Measurements from ENCODE around the gene INS. TPM values are rescaled to one million over a fixed set of nuclear protein-coding genes. Genes with fewer than 3 reads are reported as not detected.

The INS gene
- total RNA-seq, 4 donors from 2014 or later: not detected

GRCh38 chr11:2143477-2143798, 17.6 kb downstream of the INS start:
- H3K36me3 ChIP-seq: no peaks in the 10 kb centered on the region
- intact Hi-C loops (cut with DNase I): no loop called here
- H3K4me1 ChIP-seq: peaks cover 11 to 36% (median 36%) of the 10 kb centered on the region in 4 donors
- H3K27ac ChIP-seq (replicated peaks in 1 of 4): no peak overlapping the region
- WGBS: 15% methylated on average over 12 of the region's 12 CpGs
- TF ChIP-seq POLR2AphosphoS5 (IDR thresholded peaks at IDR 0.05): no peak
- no peak for TF ChIP-seq EP300 (IDR thresholded peaks at IDR 0.05)
- TF ChIP-seq CTCF (IDR thresholded peaks at IDR 0.05): no peak
- no peak for TF ChIP-seq POLR2A (IDR thresholded peaks at IDR 0.05; ENCODE audit: low read depth)
- peaks cover 5 to 100% (median 70%) of the 10 kb centered on the region in 4 donors for H3K27me3 ChIP-seq
- no peaks in the 10 kb centered on the region for H3K9me3 ChIP-seq
- H3K4me3 ChIP-seq: no peak overlapping the region
- no peak for DNase-seq (ENCODE audit: extremely low spot score)

- no peak for DNase-seq (ENCODE audit: extremely low spot score)
- WGBS: 21% methylated on average over 6 of the region's 6 CpGs
- intact Hi-C loops (cut with DNase I): no loop called here
- no peaks in the 10 kb centered on the region for H3K9me3 ChIP-seq
- H3K4me3 ChIP-seq: no peak overlapping the region
- peaks cover 5 to 100% (median 70%) of the 10 kb centered on the region in 4 donors for H3K27me3 ChIP-seq
- H3K4me1 ChIP-seq: peaks cover 12 to 43% (median 42%) of the 10 kb centered on the region in 4 donors
- H3K36me3 ChIP-seq: no peaks in the 10 kb centered on the region
- no peak overlapping the region for H3K27ac ChIP-seq (replicated peaks in 1 of 4)
- no peak for TF ChIP-seq EP300 (IDR thresholded peaks at IDR 0.05)
- TF ChIP-seq CTCF (IDR thresholded peaks at IDR 0.05): no peak
- TF ChIP-seq POLR2AphosphoS5 (IDR thresholded peaks at IDR 0.05): no peak
- TF ChIP-seq POLR2A (IDR thresholded peaks at IDR 0.05; ENCODE audit: low read depth): no peak
Observed at GRCh38 chr11:2142762-2143202, 18.2 kb downstream of the INS start.

GRCh38 chr11:2142300-2142759, 18.7 kb downstream of the INS start:
- Histone ChIP-seq H3K4me1 (peaks cover 17 to 47% (median 47%) of the 10 kb centered on the region in 4 donors), H3K4me3 (no peak overlapping the region), H3K27ac (replicated peaks in 1 of 4) (no peak overlapping the region), H3K36me3 (no peaks in the 10 kb centered on the region), H3K9me3 (no peaks in the 10 kb centered on the region), H3K27me3 (peaks cover 5 to 100% (median 73%) of the 10 kb centered on the region in 4 donors)
- DNase-seq (ENCODE audit: extremely low spot score): no peak
- TF ChIP-seq CTCF (IDR thresholded peaks at IDR 0.05): no peak
- 33% methylated on average over 5 of the region's 5 CpGs for WGBS
- intact Hi-C loops (cut with DNase I): no loop called here

DNA sequence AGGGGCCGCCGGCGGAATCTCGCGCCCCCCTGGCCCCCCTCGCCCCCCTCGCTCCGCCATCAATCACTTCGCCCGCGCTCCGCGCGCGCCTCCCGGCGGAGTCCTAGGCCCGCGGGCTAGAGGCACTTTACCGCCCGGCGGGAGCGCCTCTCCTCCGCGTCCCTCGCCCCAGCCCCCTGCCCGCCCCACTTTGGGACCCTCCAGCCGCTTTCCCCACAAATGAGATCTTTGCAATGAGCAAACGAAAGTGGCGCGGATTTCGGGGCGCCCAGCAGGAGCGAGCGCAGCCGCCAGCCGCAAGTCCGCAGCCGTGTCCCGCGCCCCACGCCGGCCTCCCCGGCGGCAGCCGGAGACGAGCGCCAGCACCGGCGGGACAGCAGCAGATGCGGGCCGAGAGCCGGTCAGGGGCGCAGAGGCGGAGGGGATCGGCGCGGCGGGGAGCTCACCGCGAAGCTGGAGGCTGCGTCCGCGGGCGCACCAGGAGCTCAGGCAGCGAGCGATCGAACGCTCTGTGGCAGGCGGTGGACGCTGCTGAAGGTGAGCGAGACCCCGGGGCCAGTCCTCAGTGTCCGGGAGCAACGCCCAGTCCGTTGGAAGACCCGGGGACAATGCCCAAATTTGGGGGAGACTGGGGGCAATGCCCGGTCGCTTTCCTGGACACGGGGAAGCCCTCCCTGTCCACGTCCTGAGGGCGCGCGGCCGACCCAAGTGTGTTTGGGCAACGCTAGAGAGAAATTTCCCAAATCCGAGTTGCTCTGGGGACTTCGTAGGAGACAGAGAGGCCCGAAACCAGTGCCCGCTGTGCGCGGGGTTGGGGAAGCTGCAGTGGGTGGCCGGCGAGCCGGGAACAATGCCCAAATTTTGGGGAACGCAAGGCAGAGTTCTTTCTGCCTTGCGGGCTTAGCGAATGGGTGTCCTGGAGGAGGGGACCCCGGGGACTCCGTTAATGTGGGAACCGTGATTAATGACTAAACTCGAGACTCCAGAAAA, 20.3 kb downstream of the INS start:
- peak overlapping the region; percentile 6 to 29 (median 24) for H3K4me3 ChIP-seq
- no peaks in the 10 kb centered on the region for H3K36me3 ChIP-seq
- H3K4me1 ChIP-seq: peaks cover 18 to 57% (median 54%) of the 10 kb centered on the region in 4 donors
- WGBS: 22% methylated on average over 17 of the region's 102 CpGs
- TF ChIP-seq CTCF (IDR thresholded peaks at IDR 0.05) (no peak), POLR2A (IDR thresholded peaks at IDR 0.05; ENCODE audit: low read depth) (no peak), EP300 (IDR thresholded peaks at IDR 0.05) (no peak), POLR2AphosphoS5 (IDR thresholded peaks at IDR 0.05) (no peak)
- intact Hi-C loops (cut with DNase I): no loop called here
- H3K27me3 ChIP-seq: peaks cover 5 to 100% (median 65%) of the 10 kb centered on the region in 4 donors
- DNase-seq (ENCODE audit: extremely low spot score): no peak
- no peak overlapping the region for H3K27ac ChIP-seq (replicated peaks in 1 of 4)
- no peaks in the 10 kb centered on the region for H3K9me3 ChIP-seq

Measured in esophagus muscularis mucosa (tissue), 4 donors.